HG02588 (cell line): ENCODE results near the gene CATSPERZ.

Source experiments
- ATAC-seq: cut with Tn5 transposase; IDR thresholded peaks from one replicate; pipeline ENCODE4 v1.9.1; 2021; ENCODE audit warnings: mild to moderate bottlenecking, moderate library complexity; ENCODE audit not compliant: unreplicated experiment

CATSPERZ gene

GRCh38 chr11:64339286-64339685 is 39.1 kb downstream of the CATSPERZ start:
- no peak for ATAC-seq

- ATAC-seq: peak; percentile 46
These were observed 39.7 kb downstream of the CATSPERZ start, which contains the start of gene CCDC88B for GRCh38 chr11:64339754-64340408. CCDC88B (plus strand) TSS chr11:64340204; CDS start chr11:64340267, 63 bp downstream.

GRCh38 chr11:64340671-64341335 is 40.6 kb downstream of the CATSPERZ start:
- ATAC-seq: no peak

GRCh38 chr11:64341429-64341828 is 41.3 kb downstream of the CATSPERZ start:
- ATAC-seq: no peak

GRCh38 chr11:64341851-64342791 is 42.0 kb downstream of the CATSPERZ start:
- ATAC-seq: no peak

- ATAC-seq: no peak
These were observed 42.9 kb downstream of the CATSPERZ start for GRCh38 chr11:64342869-64343745.

- ATAC-seq: no peak
These were observed 43.8 kb downstream of the CATSPERZ start for GRCh38 chr11:64343767-64344559.

GRCh38 chr11:64344787-64345186 is 44.6 kb downstream of the CATSPERZ start:
- no peak for ATAC-seq

GRCh38 chr11:64347193-64347867 is 47.2 kb downstream of the CATSPERZ start:
- ATAC-seq: no peak

- ATAC-seq: no peak
These were observed 48.3 kb downstream of the CATSPERZ start for GRCh38 chr11:64348383-64349024.

GRCh38 chr11:64349025-64349387 is 48.8 kb downstream of the CATSPERZ start:
- no peak for ATAC-seq

GRCh38 chr11:64349404-64349803 is 49.2 kb downstream of the CATSPERZ start:
- no peak for ATAC-seq

GRCh38 chr11:64351136-64351631 is 51.0 kb downstream of the CATSPERZ start:
- no peak for ATAC-seq

- no peak for ATAC-seq
These were observed 52.2 kb downstream of the CATSPERZ start for GRCh38 chr11:64352099-64352994.

GRCh38 chr11:64352995-64353714 is 53.0 kb downstream of the CATSPERZ start:
- no peak for ATAC-seq

GRCh38 chr11:64353715-64354506 is 53.8 kb downstream of the CATSPERZ start:
- ATAC-seq: no peak
